IMR-90 (cell line): ENCODE data around the gene GRAP. TPM values are rescaled to one million over a fixed set of nuclear protein-coding genes. Genes with fewer than 3 reads are reported as not detected.
"Not testable (repeated sequence)": the region's sequence is repeated elsewhere in the genome, so short reads cannot be mapped to it uniquely, and the experiment has no call there.

ENCODE experiments used
- ATAC-seq: fragments of 200-7000 bp; cut with Tn5 transposase; 2 replicates; pipeline ENCODE4 v1.9.1; 2020; ENCODE audit warnings: low read depth, mild to moderate bottlenecking, moderate library complexity
- BruUV-seq: library from RNA; stranded (reverse); fragments of 400-500 nt; replicated peaks from 2 replicates; lab custom pipeline; 2021; lab: Mats Ljungman, UMichigan
- CTCF ChIA-PET: fragments of 300-600 bp; formaldehyde crosslinking; extraction: SDS; loops from one replicate; lab custom pipeline; 2021; ENCODE audit warnings: antibody characterized with exemption; lab: Yijun Ruan, JAX
- POLR2A ChIA-PET: fragments of 300-600 bp; sonication (Branson Sonifier 250); formaldehyde crosslinking; loops from one replicate; lab custom pipeline; 2022; ENCODE audit warnings: antibody characterized with exemption; ENCODE audit not compliant: unreplicated experiment; lab: Charles Lee
- DNase-seq: peaks from one replicate; pipeline ENCODE4 v3.0.0; 2013
- H2AFZ ChIP-seq: replicated peaks from 2 replicates; pipeline ENCODE3; 2013; ENCODE audit warnings: low read length, mild to moderate bottlenecking; ENCODE audit not compliant: poor library complexity
- H2AK5ac ChIP-seq: 2 replicates; pipeline ENCODE4 v1.6.1; 2013; ENCODE audit warnings: low read depth, low read length, inconsistent platforms
- H2AK9ac ChIP-seq: replicated peaks from 2 replicates; pipeline ENCODE3; 2013; ENCODE audit warnings: mild to moderate bottlenecking, low read depth, low read length, moderate library complexity; ENCODE audit not compliant: poor library complexity
- H2BK120ac ChIP-seq: 2 replicates; pipeline ENCODE4 v1.6.1; 2013; ENCODE audit warnings: low read depth, low read length, inconsistent platforms
- H2BK15ac ChIP-seq: 3 replicates; pipeline ENCODE4 v1.6.1; 2013; ENCODE audit warnings: low read depth, low read length, inconsistent platforms
- H2BK20ac ChIP-seq: 2 replicates; pipeline ENCODE4 v1.6.1; 2013; ENCODE audit warnings: low read depth, mild to moderate bottlenecking, inconsistent platforms, low read length, moderate library complexity
- H2BK5ac ChIP-seq: 2 replicates; pipeline ENCODE4 v1.6.1; 2013; ENCODE audit warnings: mild to moderate bottlenecking, low read depth, low read length, inconsistent platforms; ENCODE audit not compliant: poor library complexity, severe bottlenecking
- H3K14ac ChIP-seq: replicated peaks from 2 replicates; pipeline ENCODE4 v1.6.1; 2013; ENCODE audit warnings: low read depth, low read length, inconsistent platforms
- H3K18ac ChIP-seq: 2 replicates; pipeline ENCODE4 v1.6.1; 2013; ENCODE audit warnings: low read depth, low read length, control low read depth
- H3K23ac ChIP-seq: 2 replicates; pipeline ENCODE4 v1.6.1; 2013; ENCODE audit warnings: low read depth, low read length, inconsistent platforms
- H3K27ac ChIP-seq: 2 replicates; pipeline ENCODE4 v1.5.1; 2013; ENCODE audit warnings: mild to moderate bottlenecking, control low read depth, low read length; ENCODE audit not compliant: insufficient read depth
- H3K27me3 ChIP-seq: 2 replicates; pipeline ENCODE4 v1.6.1; 2013; ENCODE audit warnings: low read length; ENCODE audit not compliant: control insufficient read depth, insufficient read depth
- H3K36me3 ChIP-seq: 2 replicates; pipeline ENCODE4 v1.6.1; 2013; ENCODE audit warnings: low read length, mixed read lengths; ENCODE audit not compliant: control insufficient read depth, insufficient read depth
- H3K4ac ChIP-seq: 2 replicates; pipeline ENCODE4 v1.6.1; 2013; ENCODE audit warnings: low read depth, low read length, inconsistent platforms
- H3K4me1 ChIP-seq: 2 replicates; pipeline ENCODE4 v1.6.1; 2013; ENCODE audit warnings: low read length, mixed read lengths; ENCODE audit not compliant: control insufficient read depth, insufficient read depth
- H3K4me2 ChIP-seq: 2 replicates; pipeline ENCODE4 v1.6.1; 2013; ENCODE audit warnings: low read depth, mild to moderate bottlenecking, control low read depth, low read length, moderate library complexity
- H3K4me3 ChIP-seq: 2 replicates; pipeline ENCODE4 v1.5.1; 2013; ENCODE audit warnings: low read depth, mild to moderate bottlenecking, control low read depth, low read length, moderate library complexity; ENCODE audit not compliant: insufficient read depth
- H3K56ac ChIP-seq: 2 replicates; pipeline ENCODE4 v1.6.1; 2013; ENCODE audit warnings: low read length, inconsistent platforms; ENCODE audit not compliant: insufficient read depth; ENCODE audit errors: extremely low read depth
- H3K79me1 ChIP-seq, 2 experiments: 2 replicates each; pipeline ENCODE4 v1.6.1; 2013; ENCODE audit warnings: low read length in 2 of 2, inconsistent platforms in 1 of 2, low read depth in 1 of 2
- H3K9ac ChIP-seq: 2 replicates; pipeline ENCODE4 v1.6.1; 2013; ENCODE audit warnings: low read depth, low read length, control low read depth
- H3K9me1 ChIP-seq: 2 replicates; pipeline ENCODE4 v1.6.1; 2013; ENCODE audit warnings: low read length, inconsistent platforms; ENCODE audit not compliant: insufficient read depth
- H3K9me3 ChIP-seq: 2 replicates; pipeline ENCODE4 v1.6.1; 2013; ENCODE audit warnings: low read length; ENCODE audit not compliant: control insufficient read depth, insufficient read depth
- H4K20me1 ChIP-seq: 2 replicates; pipeline ENCODE4 v1.6.1; 2013; ENCODE audit warnings: low read length, inconsistent platforms; ENCODE audit not compliant: insufficient read depth
- H4K5ac ChIP-seq: 2 replicates; pipeline ENCODE4 v1.6.1; 2013; ENCODE audit warnings: mild to moderate bottlenecking, low read depth, low read length, control low read depth
- H4K8ac ChIP-seq, 2 experiments: 2 replicates each; pipeline ENCODE4 v1.6.1; 2013; ENCODE audit warnings: low read depth in 2 of 2, low read length in 2 of 2, control low read depth in 1 of 2, inconsistent platforms in 1 of 2
- H4K91ac ChIP-seq: 2 replicates; pipeline ENCODE4 v1.6.1; 2013; ENCODE audit warnings: low read depth, low read length, inconsistent platforms; ENCODE audit not compliant: insufficient read depth
- MAZ ChIP-seq: IDR thresholded peaks from 2 replicates; pipeline ENCODE4 v1.6.1; 2012; ENCODE audit warnings: low read depth, mild to moderate bottlenecking, low read length, improper control_type of control experiment, moderate library complexity, borderline replicate concordance
- POLR2A ChIP-seq: IDR thresholded peaks from 2 replicates; pipeline ENCODE4 v1.6.1; 2012; ENCODE audit warnings: mild to moderate bottlenecking, low read depth, low read length
- WGBS, 2 experiments: methylation state at CpG; one replicate each; pipeline versions ENCODE4 v1.1.5 to v1.1.7; 2013; ENCODE audit warnings: missing lambda C conversion rate in 2 of 2; ENCODE audit not compliant: insufficient read length in 1 of 2; ENCODE audit errors: extremely low coverage in 2 of 2; 5-methylcytosine and 5-hydroxymethylcytosine counted together
- dilution Hi-C: fragments of 300-500 bp; cut with HindIII; formaldehyde crosslinking; loops from one replicate; pipeline ENCODE4 v1.14.3; 2018; ENCODE audit warnings: low sequenced_read_pairs; ENCODE audit not compliant: unreplicated experiment
- in situ Hi-C: fragments of 300-500 bp; cut with MboI; formaldehyde crosslinking; loops from 3 replicates; pipeline ENCODE4 v1.14.3; 2019; ENCODE audit warnings: low sequenced_read_pairs, inconsistent platforms, mixed read lengths
- intact Hi-C: fragments of 100-400 bp; cut with micrococcal nuclease; formaldehyde crosslinking; loops from 2 replicates; pipeline ENCODE4 v1.10.0; 2022
- polyA plus RNA-seq, 3 experiments: library from polyadenylated mRNA; depleted of rRNA; stranded (reverse); fragments of >200 nt; gene quantifications; 2 replicates each; pipeline ENCODE4 v1.2.3, GENCODE V29; 2012; ENCODE audit warnings: low replicate concordance in 1 of 3
- total RNA-seq: library from RNA; depleted of rRNA; stranded (reverse); fragments of >200 nt; gene quantifications from 2 replicates; pipeline ENCODE4 v1.2.3, GENCODE V29; 2012

The GRAP gene
- total and polyA plus RNA-seq, 2 of the 4 experiments (the other 2 are of a cell fraction), result under 0.01 to 0.14 TPM

GRCh38 chr17:19063326-19063956 lies 16.7 kb upstream of the GRAP start:
- H4K5ac ChIP-seq, H4K8ac ChIP-seq, H3K4me2 ChIP-seq, H4K20me1 ChIP-seq, H3K4me3 ChIP-seq, H3K9me3 ChIP-seq, H3K56ac ChIP-seq, H3K14ac ChIP-seq, H3K4me1 ChIP-seq, H2BK15ac ChIP-seq, H4K91ac ChIP-seq, H3K27me3 ChIP-seq, H3K9me1 ChIP-seq, H2AFZ ChIP-seq, H2BK5ac ChIP-seq, H3K27ac ChIP-seq, H3K4ac ChIP-seq, POLR2A ChIA-PET, H2BK20ac ChIP-seq, intact Hi-C loops, H3K18ac ChIP-seq, H2AK5ac ChIP-seq, H3K23ac ChIP-seq, H2AK9ac ChIP-seq, H3K79me1 ChIP-seq, H3K9ac ChIP-seq, dilution Hi-C loops, in situ Hi-C loops, CTCF ChIA-PET, DNase-seq, H3K36me3 ChIP-seq, H2BK120ac ChIP-seq: not testable (repeated sequence)
- TSS peak; percentile 100 for BruUV-seq
- WGBS, 2 experiments, result no CpG with 5 or more reads among the region's 44 CpGs
- peak; percentile 14; the same call in 1 of the 2 replicates for TF ChIP-seq MAZ
- TF ChIP-seq POLR2A, result peak; percentile 70
- ATAC-seq, result peak; percentile 52

DNA sequence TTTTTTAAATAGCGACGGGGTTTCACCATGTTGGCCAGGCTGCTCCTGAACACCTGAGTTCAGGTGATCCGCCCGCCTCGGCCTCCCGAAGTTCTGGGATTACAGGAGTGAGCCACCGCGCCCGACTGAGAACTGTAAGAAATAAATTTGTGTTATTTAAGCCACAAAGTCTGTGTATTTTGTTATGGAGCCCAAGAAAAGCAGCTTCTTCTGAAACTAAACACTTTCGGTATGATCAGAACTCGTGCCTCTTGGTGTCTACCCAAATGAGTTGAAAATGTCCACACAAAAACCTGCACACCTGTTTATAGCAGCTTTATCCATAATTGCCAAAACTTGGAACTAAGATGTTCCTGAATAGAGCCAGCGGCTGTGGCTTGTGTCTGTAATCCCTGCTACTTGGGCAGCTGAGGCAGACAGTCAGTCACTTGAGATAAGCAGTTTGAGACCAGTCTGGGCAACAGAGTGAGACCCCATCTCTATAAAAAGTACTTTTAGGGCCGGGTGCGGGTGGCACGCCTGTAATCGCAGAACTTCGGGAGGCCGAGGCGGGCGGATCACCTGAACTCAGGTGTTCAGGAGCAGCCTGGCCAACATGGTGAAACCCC lies 16.1 kb upstream of the GRAP start:
- H2AK9ac ChIP-seq, intact Hi-C loops, H3K79me1 ChIP-seq, H4K20me1 ChIP-seq, H2BK15ac ChIP-seq, H3K4ac ChIP-seq, H3K36me3 ChIP-seq, H3K4me2 ChIP-seq, H3K9me1 ChIP-seq, H3K27ac ChIP-seq, BruUV-seq, H4K91ac ChIP-seq, H3K56ac ChIP-seq, CTCF ChIA-PET, H2BK5ac ChIP-seq, H2AK5ac ChIP-seq, in situ Hi-C loops, POLR2A ChIA-PET, DNase-seq, H2AFZ ChIP-seq, H3K18ac ChIP-seq, H3K4me1 ChIP-seq, H2BK120ac ChIP-seq, H2BK20ac ChIP-seq, H3K9me3 ChIP-seq, H3K14ac ChIP-seq, dilution Hi-C loops, H3K27me3 ChIP-seq, H4K5ac ChIP-seq, H3K4me3 ChIP-seq, H3K9ac ChIP-seq, H4K8ac ChIP-seq, H3K23ac ChIP-seq: not testable (repeated sequence)
- no CpG with 5 or more reads among the region's 20 CpGs for WGBS, 2 experiments
- ATAC-seq, result peak; percentile 79
